CD4-positive, alpha-beta T cell treated with Interleukin-17A for 4 hours (primary cell): Measurements from ENCODE around the gene NHP2.

ENCODE experiments used
- DNase-seq: peaks from one replicate; pipeline ENCODE4 v3.0.0-alpha.2; 2020; ENCODE audit warnings: mixed read lengths

The NHP2 gene

DNA sequence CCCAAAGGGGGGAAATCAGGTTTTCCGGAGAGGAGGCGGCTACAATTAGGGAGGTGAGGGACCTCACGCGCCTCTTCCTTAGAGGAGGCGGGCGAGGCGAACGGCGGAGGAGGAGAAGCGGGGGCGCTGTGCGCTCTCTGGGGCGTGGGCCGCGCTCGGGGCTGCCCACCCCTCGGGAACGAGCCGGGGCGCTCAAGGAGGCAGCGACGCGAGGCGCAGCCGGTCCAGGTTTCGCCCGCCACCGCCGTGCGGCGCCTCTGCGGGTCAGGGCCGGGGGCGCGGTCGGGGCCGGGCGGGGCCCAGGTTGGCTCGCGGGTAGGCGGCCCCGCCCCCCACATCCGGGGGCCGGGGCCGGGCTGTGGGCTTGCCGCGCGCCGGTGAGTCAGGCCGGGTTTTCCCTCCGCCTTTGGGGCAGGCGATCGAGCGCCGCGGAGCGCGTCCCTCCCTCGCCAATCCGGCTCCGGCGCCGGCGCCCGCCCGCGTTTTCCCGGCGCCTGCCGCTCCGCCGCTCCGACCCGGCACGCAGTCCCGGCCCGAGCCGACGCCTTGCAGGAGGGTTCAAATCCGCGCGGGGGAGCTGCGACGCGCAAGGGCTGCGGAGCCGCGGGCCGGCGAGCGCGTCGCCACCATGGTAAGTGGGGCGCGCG lies 40.4 kb downstream of the NHP2 start, which contains the start of gene N4BP3:
Gene N4BP3, plus strand, starts transcription at position 392 of the 647 bp plus-strand sequence. CDS start 6,052 bp downstream, outside the sequence.
- DNase-seq = peak; percentile 89

GRCh38 chr5:178112545-178112944 lies 41.1 kb downstream of the NHP2 start:
- DNase-seq = no peak

- DNase-seq = no peak
Measured at GRCh38 chr5:178111925-178112324, 41.8 kb downstream of the NHP2 start.

DNA sequence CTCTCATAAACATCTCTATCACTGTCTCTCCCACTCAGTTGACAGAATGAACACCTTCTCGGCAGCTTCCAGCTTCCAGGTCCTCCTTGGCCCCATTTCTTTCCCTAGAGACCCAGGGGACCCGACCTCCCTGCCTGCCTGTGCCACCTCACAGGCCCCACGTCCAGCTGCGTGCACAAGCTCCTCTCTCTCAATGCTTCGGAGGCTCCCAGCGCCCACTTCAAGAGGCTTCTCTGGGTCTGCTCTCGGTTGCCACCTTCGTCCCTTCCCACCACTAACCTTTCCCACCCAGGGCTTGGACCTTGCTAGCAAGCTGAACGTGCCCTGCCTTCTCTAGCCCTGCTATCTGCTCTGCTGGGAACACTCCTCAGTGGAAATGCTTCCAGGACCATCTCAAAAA lies 43.2 kb downstream of the NHP2 start:
- no peak for DNase-seq

- no peak for DNase-seq
Measured at GRCh38 chr5:178108966-178109365, 44.7 kb downstream of the NHP2 start.

- no peak for DNase-seq
Measured at GRCh38 chr5:178108446-178108845, 45.2 kb downstream of the NHP2 start.

GRCh38 chr5:178107756-178108310 lies 45.9 kb downstream of the NHP2 start:
- DNase-seq = no peak

DNA sequence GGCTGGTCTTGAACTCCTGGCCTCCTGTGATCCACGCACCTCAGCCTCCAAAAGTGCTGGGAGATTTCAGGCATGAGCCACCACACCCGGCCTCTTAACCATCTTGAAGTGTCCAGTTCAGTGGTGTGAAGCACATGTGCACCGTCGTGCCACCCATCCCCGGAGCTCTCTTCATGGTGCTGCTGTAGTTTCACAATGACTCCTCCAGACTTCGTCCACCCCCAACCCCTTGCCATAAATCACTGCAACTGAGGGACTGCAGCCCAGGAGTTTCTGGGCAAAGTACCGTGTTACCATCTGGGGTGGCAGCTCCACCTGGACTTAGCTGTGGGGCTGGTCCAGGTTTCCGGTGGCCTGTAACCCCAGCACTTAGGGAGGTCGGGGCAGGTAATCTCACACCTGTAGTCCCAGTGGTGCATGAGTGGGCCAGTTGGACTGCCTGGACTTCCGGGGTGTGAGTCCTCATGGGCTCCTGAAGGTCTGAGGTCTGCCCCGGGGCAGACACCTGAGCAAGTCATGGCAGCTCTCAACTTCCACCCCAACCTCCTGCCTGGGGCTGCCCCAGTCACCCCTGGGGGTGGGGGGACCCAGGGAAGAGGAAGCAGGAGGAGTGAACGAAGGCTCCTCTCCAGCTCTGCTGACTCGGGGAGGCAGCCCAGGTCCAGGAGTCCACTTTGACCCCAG lies 47.0 kb downstream of the NHP2 start:
- no peak for DNase-seq

GRCh38 chr5:178106086-178106485 lies 47.6 kb downstream of the NHP2 start:
- no peak for DNase-seq

DNA sequence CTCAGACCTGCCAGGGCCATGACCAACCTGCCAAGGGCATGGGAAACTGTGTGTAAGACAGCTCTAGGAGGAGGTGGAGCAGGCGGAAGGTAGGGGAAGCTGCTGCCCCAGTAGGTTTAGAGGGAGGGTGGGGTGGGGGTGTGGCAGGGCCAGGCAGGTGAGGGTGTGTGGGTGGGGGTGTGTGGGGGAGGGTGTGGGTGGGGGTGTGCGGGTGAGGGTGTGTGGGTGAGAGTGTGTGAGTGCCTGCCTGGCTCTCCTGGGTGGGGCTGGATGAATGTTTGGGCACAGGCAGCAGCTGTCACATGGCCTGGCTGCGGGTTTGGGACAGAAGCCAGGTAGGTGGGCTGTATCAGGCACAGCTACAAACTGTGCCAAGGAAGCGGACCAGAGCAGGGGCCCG lies 49.2 kb downstream of the NHP2 start:
- DNase-seq = peak; percentile 51

DNA sequence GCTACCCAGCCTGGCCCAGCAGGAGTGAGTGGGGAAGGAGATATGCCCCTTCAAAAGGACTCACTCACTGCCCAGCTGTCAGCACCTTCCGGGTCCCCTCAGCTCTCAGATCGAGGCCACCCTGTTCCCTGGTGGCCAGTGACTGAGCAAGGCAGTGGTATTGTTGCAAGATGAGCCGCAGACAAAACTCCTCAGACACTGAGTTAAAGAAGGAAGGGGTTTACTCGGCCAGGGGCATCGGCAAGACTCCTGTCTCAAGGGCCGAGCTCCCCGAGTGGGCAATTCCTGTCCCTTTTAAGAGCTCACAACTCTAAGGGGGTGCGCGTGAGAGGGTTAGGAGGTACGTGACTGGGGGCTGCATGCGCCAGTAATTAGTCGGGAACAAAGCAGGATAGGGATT lies 50.1 kb downstream of the NHP2 start:
- DNase-seq = no peak
